Hypothalamus (tissue), 51 donors: ENCODE measurements around the gene CEP126.
A peak's percentile ranks its signal among the peaks of the same experiment; 100 is the strongest.

Experiments
- DNase-seq, 51 donors: peaks; one replicate each; lab custom pipeline; 2025; lab: John Stamatoyannopoulos, UW

The CEP126 gene

GRCh38 chr11:102007567-102008437, 93.0 kb downstream of the CEP126 start:
- peak in 1 of 51 donors; percentile 14 for DNase-seq

- DNase-seq: no peak
Measured at GRCh38 chr11:102010776-102011494, 96.1 kb downstream of the CEP126 start.

GRCh38 chr11:102012946-102013345, 98.1 kb downstream of the CEP126 start:
- DNase-seq: no peak

GRCh38 chr11:102014756-102015155, 99.9 kb downstream of the CEP126 start:
- no peak for DNase-seq

GRCh38 chr11:102017026-102017425, 102.2 kb downstream of the CEP126 start:
- DNase-seq: no peak

GRCh38 chr11:102026217-102026616, 111.4 kb downstream of the CEP126 start:
- no peak for DNase-seq

- no peak for DNase-seq
Measured at GRCh38 chr11:102026959-102027358, 112.1 kb downstream of the CEP126 start.

GRCh38 chr11:102036757-102037156, 121.9 kb downstream of the CEP126 start:
- DNase-seq: no peak

- no peak for DNase-seq
Measured at GRCh38 chr11:102046841-102047240, 132.0 kb downstream of the CEP126 start.

- peak in 48 of 51 donors; percentile 4 to 76 (median 39) for DNase-seq
Measured at GRCh38 chr11:102047305-102047924, 132.6 kb downstream of the CEP126 start, which contains the start of gene CFAP300. Gene CFAP300 (plus strand): TSS chr11:102047437. CDS start chr11:102047471, 34 bp downstream.
